Skin of body (tissue), 2 donors: ENCODE results near the gene PPP1R1C. TPM values are rescaled to one million over a fixed set of nuclear protein-coding genes. Genes with fewer than 3 reads are reported as not detected.
"Not testable (repeated sequence)": the region's sequence is repeated elsewhere in the genome, so short reads cannot be mapped to it uniquely, and the experiment has no call there.

Source experiments
- DNase-seq: peaks from one replicate; lab custom pipeline; 2025; lab: John Stamatoyannopoulos, UW
- total RNA-seq: library from RNA; depleted of rRNA; stranded (reverse); fragments of >200 nt; gene quantifications from one replicate; pipeline ENCODE4 v1.2.3, GENCODE V29; 2014

Gene PPP1R1C, protein sequence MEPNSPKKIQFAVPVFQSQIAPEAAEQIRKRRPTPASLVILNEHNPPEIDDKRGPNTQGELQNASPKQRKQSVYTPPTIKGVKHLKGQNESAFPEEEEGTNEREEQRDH
- 0.59 TPM for total RNA-seq

- DNase-seq, result no peak
These were observed at the start of gene PPP1R1C for GRCh38 chr2:181985632-181986205. Gene PPP1R1C (plus strand): TSS chr2:181985853. CDS start chr2:181986111, 258 bp downstream.

DNA sequence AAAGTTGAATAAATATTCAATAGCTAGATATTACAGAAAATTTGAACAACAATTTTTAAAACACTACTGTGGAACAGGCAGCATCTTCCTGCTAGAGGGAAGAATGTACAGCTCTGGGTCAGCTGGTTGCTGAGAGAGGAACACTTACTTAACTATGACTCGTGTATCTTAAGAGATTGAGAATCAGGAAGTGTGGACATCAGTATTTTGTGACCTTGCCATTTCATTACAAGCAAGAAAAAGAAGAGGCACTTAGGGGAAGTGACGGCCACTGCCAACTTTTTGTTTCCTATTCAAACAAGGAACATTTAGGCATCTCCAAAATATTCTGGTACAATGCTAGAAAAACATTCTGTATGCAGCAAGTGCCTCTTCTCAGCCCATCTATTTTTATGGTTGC, 48.2 kb upstream of the PPP1R1C start:
- DNase-seq, result no peak

GRCh38 chr2:181943411-181944124, 42.1 kb upstream of the PPP1R1C start:
- no peak for DNase-seq

DNA sequence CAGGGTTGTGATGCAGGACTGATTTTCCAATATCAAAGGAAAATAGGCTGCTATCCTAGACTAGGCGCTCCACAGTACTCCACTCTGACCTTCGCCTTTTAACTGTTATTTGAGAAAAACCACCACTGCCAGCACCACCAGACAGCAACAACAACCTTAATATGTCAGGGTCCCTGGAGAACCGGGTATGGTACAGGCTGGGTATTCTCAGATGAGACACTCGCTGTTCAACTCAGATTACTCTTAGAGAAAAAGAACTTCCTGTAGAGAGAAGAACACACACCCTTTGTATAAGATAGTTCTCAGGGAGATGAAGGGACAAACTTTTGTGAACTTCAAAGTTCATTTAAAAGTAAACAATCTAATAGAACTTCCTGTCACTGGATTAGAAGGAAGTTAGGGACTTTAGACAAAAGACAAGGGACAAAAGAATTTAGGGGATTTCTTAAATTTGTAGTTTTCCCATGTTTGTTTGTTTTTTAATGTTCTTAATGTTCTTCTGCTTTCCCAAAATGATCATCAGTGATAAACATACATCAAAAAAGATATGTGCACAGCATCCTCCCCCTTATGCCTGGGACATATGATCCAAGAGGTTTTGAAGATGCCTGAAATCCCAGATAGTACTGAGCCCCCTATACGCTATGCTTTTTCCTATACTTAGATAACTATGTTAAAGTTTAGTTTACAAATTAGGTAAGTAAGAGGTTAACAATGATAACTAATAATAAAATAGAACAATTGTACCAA, 41.3 kb upstream of the PPP1R1C start:
- DNase-seq, result no peak

GRCh38 chr2:181944914-181945291, 40.8 kb upstream of the PPP1R1C start:
- DNase-seq, result no peak

DNA sequence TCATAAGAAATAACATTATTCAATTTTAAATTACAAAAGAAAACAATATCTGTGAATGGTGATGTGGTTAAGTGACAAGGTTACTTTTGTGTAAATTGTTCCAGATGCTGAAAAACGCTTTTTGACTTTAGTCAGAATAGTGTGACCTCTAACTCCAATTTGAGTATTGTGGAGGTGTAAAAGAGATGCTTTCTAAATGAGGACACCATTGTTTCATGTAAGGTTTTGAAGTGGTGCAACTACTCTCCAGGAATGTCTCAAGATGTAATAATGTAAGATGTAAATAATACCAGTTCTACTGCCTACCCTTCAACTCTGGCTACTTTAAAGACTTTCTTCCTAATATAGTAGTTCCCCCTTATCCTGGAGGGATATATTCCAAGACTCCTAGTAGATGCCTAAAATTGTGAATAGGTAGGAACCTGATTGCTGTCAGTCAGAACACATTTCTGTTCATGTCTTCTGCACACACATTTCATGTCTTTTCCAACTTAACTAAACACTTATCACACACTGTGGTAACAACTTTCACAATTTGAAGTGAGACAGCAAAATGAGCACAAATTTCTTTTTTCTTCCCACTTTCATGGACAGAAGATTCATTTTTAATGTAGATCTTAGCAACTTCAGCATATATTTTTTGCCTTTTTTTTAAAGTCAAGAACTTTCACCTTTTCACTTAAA, 39.1 kb upstream of the PPP1R1C start:
- DNase-seq, result no peak

- DNase-seq, result no peak
These were observed 38.4 kb upstream of the PPP1R1C start for GRCh38 chr2:181947273-181947672.

GRCh38 chr2:181948227-181948626, 37.4 kb upstream of the PPP1R1C start:
- DNase-seq, result no peak

- no peak for DNase-seq
These were observed 36.6 kb upstream of the PPP1R1C start for GRCh38 chr2:181949047-181949446.

- no peak for DNase-seq
These were observed 33.0 kb upstream of the PPP1R1C start for GRCh38 chr2:181952404-181953226.

DNA sequence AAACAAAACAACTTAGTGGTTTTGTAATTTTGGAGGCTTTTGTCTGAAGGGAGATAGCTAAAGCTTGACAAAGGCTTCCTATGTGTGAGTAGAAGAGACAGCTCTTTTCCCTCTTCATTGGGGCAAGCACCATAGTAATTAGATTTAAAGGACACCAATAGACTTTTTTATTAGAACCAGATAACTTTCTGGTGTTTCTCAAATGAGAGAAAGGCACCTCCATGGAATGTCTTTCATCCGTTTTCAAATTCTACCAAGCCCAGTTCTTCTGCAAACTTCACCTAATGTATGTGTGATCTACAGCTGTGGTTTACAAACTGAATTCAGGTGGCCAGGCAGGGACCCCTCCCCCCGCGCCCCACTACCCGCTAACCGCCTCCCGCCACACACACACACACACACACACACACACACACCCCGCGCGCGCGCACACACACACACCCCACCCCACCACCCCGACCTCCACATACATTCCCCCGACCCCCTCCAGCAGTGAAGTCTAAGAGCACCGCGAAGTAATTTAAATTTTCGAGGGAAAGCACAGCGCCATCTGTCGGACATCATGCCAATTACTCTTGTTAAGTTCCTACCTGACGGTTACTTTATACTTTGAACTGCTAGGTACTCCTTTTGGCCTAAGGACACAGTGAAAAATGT, 31.6 kb upstream of the PPP1R1C start:
- peak; percentile 49 for DNase-seq

- DNase-seq, result no peak
These were observed 31.1 kb upstream of the PPP1R1C start for GRCh38 chr2:181954538-181954883.

- no peak for DNase-seq
These were observed 30.6 kb upstream of the PPP1R1C start for GRCh38 chr2:181955010-181955409.

DNA sequence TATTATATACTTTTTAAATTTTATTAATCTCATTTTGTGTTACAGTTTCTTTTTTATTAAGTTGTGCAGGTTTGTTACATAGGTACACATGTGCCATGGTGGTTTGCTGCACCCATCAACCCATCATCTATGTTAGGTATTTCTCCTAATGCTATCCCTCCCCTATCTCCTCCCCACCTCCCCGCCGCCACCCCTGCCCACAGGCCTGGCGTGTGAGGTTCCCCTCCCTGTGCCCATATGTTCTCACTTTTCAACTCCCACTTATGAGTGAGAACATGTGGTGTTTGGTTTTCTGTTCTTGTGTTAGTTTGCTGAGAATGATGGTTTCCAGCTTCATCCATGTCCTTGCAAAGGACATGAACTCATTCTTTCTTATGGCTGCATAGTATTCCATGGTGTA, 29.8 kb upstream of the PPP1R1C start:
- not testable (repeated sequence) for DNase-seq

GRCh38 chr2:181957668-181958067, 28.0 kb upstream of the PPP1R1C start:
- DNase-seq, result no peak

GRCh38 chr2:181958726-181959125, 26.9 kb upstream of the PPP1R1C start:
- no peak for DNase-seq

DNA sequence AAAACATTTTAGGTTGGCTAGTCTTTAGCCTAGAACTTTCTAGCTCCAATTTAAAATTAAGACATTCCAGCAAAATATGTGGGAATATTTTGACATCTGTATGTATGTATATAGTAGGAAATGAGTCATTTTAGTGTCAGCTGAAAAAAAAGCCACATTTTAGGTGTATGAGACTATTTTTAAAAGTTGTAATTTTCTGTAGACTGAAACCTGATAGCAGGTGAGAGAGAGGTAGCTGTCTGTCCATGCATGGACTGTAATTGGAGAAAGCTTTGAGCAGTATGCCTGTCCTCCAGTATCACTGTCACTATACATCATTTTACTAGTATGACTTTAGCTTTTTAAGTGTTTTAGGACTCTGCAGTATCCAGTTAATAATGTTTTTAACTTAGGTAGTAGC, 26.1 kb upstream of the PPP1R1C start:
- DNase-seq, result no peak

DNA sequence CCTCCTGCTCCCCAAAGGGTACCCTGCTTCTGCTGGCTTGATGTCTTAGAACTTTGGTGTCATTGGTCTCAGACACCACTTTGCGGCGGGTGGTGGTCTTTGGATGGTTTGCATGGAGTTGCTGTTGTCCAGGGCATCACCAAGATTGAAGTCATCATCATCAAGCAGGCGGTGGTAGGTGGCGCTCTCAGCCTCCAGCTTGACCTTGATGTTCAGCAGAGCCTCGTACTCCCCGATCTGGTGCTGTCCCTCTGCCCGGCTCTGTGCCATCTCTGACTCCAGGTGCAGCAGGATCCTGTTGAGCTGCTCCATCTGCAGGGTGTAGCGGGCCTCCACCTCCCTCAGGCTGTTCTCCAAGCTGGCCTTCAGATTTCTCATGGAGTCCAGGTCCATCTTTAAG, 24.5 kb upstream of the PPP1R1C start:
- DNase-seq, result not testable (repeated sequence)

DNA sequence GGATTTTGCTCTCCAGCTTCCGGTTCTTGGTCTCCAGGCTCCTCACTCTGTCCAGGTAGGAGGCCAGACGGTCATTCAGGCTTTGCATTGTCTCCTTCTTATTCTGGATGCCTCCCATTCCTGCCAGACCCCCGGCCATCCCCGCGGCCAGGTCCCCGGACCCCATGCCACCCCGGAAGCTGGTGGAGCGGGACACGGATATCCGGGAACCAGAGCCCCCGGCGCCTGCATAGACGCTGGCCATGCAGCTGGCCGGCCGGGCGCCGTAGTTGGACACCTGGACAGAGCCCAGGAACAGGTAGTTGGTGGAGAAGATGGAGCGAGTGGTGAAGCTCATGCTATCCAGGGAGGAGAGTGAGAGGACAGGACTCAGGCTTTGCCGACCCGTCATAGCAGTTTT, 23.5 kb upstream of the PPP1R1C start:
- no peak for DNase-seq

GRCh38 chr2:181970160-181970794, 15.4 kb upstream of the PPP1R1C start:
- no peak for DNase-seq
